ENCODE measurements around the gene LRP1B. TPM values are rescaled to one million over a fixed set of nuclear protein-coding genes. Genes with fewer than 3 reads are reported as not detected.

LRP1B gene
- total and polyA plus RNA-seq, 4 donors = 0.01 to 0.84 (median 0.17) TPM

DNA sequence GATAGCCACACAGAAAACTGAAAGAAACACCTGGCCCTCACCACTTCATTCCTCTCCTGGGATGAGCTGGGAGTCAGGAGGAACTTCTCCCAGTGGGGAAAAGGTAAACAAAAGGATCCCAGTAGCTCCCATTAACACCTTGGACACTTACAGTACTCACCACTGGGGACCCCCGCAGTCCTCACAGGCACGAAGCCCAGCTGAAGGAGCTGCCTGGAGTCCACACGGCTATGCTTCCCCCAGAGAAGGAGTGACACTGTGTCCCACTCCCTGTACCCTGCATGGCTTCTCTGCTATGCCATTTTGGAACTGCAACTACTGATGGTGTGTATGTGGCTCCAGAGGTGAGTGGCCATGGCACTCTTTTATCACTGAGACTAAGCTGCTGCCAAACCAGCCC lies 1565.1 kb downstream of the LRP1B start:
- H3K9ac ChIP-seq (ENCODE audit: low read depth in 1 of 2, low read length in 2 of 2) = no peak overlapping the region
- TF ChIP-seq EGR1 (IDR thresholded peaks at IDR 0.05; ENCODE audit: low read depth in 2 of 2) (no peak), NR2F2 (IDR thresholded peaks at IDR 0.05) (no peak), JUND (IDR thresholded peaks at IDR 0.05) (no peak), TAF1 (conservative IDR thresholded peaks at IDR 0.05) (no peak), FOXA2 (IDR thresholded peaks at IDR 0.05) (no peak), FOXA1 (IDR thresholded peaks at IDR 0.05) (no peak), GABPA (IDR thresholded peaks at IDR 0.05 in 1 of 2, conservative IDR thresholded peaks at IDR 0.05 in 1 of 2) (no peak), YY1 (IDR thresholded peaks at IDR 0.05) (no peak), HNF4A (conservative IDR thresholded peaks at IDR 0.05) (no peak)
- TF ChIP-seq, protein P1, sequence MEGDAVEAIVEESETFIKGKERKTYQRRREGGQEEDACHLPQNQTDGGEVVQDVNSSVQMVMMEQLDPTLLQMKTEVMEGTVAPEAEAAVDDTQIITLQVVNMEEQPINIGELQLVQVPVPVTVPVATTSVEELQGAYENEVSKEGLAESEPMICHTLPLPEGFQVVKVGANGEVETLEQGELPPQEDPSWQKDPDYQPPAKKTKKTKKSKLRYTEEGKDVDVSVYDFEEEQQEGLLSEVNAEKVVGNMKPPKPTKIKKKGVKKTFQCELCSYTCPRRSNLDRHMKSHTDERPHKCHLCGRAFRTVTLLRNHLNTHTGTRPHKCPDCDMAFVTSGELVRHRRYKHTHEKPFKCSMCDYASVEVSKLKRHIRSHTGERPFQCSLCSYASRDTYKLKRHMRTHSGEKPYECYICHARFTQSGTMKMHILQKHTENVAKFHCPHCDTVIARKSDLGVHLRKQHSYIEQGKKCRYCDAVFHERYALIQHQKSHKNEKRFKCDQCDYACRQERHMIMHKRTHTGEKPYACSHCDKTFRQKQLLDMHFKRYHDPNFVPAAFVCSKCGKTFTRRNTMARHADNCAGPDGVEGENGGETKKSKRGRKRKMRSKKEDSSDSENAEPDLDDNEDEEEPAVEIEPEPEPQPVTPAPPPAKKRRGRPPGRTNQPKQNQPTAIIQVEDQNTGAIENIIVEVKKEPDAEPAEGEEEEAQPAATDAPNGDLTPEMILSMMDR (IDR thresholded peaks at IDR 0.05; ENCODE audit: low read depth, low read length, missing input control) = no peak
- TF ChIP-seq, protein P2, sequence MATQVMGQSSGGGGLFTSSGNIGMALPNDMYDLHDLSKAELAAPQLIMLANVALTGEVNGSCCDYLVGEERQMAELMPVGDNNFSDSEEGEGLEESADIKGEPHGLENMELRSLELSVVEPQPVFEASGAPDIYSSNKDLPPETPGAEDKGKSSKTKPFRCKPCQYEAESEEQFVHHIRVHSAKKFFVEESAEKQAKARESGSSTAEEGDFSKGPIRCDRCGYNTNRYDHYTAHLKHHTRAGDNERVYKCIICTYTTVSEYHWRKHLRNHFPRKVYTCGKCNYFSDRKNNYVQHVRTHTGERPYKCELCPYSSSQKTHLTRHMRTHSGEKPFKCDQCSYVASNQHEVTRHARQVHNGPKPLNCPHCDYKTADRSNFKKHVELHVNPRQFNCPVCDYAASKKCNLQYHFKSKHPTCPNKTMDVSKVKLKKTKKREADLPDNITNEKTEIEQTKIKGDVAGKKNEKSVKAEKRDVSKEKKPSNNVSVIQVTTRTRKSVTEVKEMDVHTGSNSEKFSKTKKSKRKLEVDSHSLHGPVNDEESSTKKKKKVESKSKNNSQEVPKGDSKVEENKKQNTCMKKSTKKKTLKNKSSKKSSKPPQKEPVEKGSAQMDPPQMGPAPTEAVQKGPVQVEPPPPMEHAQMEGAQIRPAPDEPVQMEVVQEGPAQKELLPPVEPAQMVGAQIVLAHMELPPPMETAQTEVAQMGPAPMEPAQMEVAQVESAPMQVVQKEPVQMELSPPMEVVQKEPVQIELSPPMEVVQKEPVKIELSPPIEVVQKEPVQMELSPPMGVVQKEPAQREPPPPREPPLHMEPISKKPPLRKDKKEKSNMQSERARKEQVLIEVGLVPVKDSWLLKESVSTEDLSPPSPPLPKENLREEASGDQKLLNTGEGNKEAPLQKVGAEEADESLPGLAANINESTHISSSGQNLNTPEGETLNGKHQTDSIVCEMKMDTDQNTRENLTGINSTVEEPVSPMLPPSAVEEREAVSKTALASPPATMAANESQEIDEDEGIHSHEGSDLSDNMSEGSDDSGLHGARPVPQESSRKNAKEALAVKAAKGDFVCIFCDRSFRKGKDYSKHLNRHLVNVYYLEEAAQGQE (IDR thresholded peaks at IDR 0.05) = no peak
- TF ChIP-seq, protein P3, sequence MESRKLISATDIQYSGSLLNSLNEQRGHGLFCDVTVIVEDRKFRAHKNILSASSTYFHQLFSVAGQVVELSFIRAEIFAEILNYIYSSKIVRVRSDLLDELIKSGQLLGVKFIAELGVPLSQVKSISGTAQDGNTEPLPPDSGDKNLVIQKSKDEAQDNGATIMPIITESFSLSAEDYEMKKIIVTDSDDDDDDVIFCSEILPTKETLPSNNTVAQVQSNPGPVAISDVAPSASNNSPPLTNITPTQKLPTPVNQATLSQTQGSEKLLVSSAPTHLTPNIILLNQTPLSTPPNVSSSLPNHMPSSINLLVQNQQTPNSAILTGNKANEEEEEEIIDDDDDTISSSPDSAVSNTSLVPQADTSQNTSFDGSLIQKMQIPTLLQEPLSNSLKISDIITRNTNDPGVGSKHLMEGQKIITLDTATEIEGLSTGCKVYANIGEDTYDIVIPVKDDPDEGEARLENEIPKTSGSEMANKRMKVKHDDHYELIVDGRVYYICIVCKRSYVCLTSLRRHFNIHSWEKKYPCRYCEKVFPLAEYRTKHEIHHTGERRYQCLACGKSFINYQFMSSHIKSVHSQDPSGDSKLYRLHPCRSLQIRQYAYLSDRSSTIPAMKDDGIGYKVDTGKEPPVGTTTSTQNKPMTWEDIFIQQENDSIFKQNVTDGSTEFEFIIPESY (IDR thresholded peaks at IDR 0.05) = no peak
- no peak for DNase-seq (ENCODE audit: low spot score)
- 71% methylated on average over 3 of the region's 3 CpGs for WGBS
- H3K4me3 ChIP-seq (ENCODE audit: low read depth in 1 of 3, low read length in 3 of 3) = no peak overlapping the region
- H3K9me3 ChIP-seq (ENCODE audit: control insufficient read depth in 4 of 4, low read length in 3 of 4) = no peaks in the 10 kb centered on the region
- H3K27me3 ChIP-seq (ENCODE audit: control insufficient read depth in 4 of 4, insufficient read depth in 4 of 4, low read length in 3 of 4) = no peaks in the 10 kb centered on the region
- H3K27ac ChIP-seq (ENCODE audit: low read depth in 1 of 2, low read length in 2 of 2) = no peak overlapping the region
- no peaks in the 10 kb centered on the region for H3K36me3 ChIP-seq (ENCODE audit: control insufficient read depth in 4 of 4, insufficient read depth in 3 of 4, low read depth in 1 of 4, low read length in 3 of 4)
- H3K4me1 ChIP-seq (ENCODE audit: control insufficient read depth in 4 of 4, insufficient read depth in 4 of 4, low read length in 3 of 4) = no peaks in the 10 kb centered on the region

DNA sequence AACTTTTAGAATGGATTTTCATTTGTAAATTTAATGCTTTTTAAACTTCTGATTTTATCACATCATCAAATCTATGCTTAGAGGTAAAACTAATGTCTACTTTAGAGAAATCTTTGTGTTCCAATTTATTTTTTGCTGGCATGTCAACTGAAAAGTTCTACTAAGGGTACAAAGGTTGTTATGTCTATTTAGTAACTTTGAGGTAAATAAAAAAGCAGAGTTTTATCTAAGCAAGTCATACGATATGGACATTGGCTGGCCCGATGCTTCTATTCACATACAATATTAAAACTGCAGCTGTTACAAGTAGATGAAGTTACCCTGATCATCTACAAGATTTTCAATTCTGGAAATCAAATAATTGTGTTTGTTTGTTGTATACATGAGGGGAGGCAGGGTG lies 1575.1 kb downstream of the LRP1B start:
- H3K4me1 ChIP-seq (ENCODE audit: control insufficient read depth in 4 of 4, insufficient read depth in 4 of 4, low read length in 3 of 4) = peaks cover 0 to 16% (median 4%) of the 10 kb centered on the region in 4 donors
- no peak for TF ChIP-seq NR2F2 (IDR thresholded peaks at IDR 0.05)
- TF ChIP-seq, protein P1 (IDR thresholded peaks at IDR 0.05; ENCODE audit: low read depth, low read length, missing input control) = no peak
- TF ChIP-seq FOXA2 (IDR thresholded peaks at IDR 0.05) = peak; percentile 40
- TF ChIP-seq GABPA (IDR thresholded peaks at IDR 0.05 in 1 of 2, conservative IDR thresholded peaks at IDR 0.05 in 1 of 2) = no peak
- no peak for TF ChIP-seq TAF1 (conservative IDR thresholded peaks at IDR 0.05)
- TF ChIP-seq SP1 (IDR thresholded peaks at IDR 0.05) = peak; percentile 67
- peak; percentile 81 to 84 for TF ChIP-seq HNF4A (conservative IDR thresholded peaks at IDR 0.05)
- TF ChIP-seq RXRA (IDR thresholded peaks at IDR 0.05) = peak in 1 of 2 donors; percentile 33
- TF ChIP-seq EGR1 (IDR thresholded peaks at IDR 0.05; ENCODE audit: low read depth in 2 of 2) = no peak
- TF ChIP-seq JUND (IDR thresholded peaks at IDR 0.05) = peak in 1 of 2 donors; percentile 21
- TF ChIP-seq, protein P4, sequence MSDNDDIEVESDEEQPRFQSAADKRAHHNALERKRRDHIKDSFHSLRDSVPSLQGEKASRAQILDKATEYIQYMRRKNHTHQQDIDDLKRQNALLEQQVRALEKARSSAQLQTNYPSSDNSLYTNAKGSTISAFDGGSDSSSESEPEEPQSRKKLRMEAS (IDR thresholded peaks at IDR 0.05) = peak; percentile 37
- TF ChIP-seq HNF4G (IDR thresholded peaks at IDR 0.05) = peak; percentile 42
- peak in 1 of 2 donors; percentile 24 for TF ChIP-seq RAD21 (IDR thresholded peaks at IDR 0.05)
- TF ChIP-seq, protein P3 (IDR thresholded peaks at IDR 0.05) = peak; percentile 12

More for the DNA sequence above, 1575.1 kb downstream of the LRP1B start:
- Histone ChIP-seq H3K9me3 (ENCODE audit: control insufficient read depth in 4 of 4, low read length in 3 of 4) (no peaks in the 10 kb centered on the region), H3K27me3 (ENCODE audit: control insufficient read depth in 4 of 4, insufficient read depth in 4 of 4, low read length in 3 of 4) (no peaks in the 10 kb centered on the region), H3K36me3 (ENCODE audit: control insufficient read depth in 4 of 4, insufficient read depth in 3 of 4, low read depth in 1 of 4, low read length in 3 of 4) (no peaks in the 10 kb centered on the region), H3K4me3 (ENCODE audit: low read depth in 1 of 3, low read length in 3 of 3) (no peak overlapping the region), H3K9ac (ENCODE audit: low read depth in 1 of 2, low read length in 2 of 2) (no peak overlapping the region), H3K27ac (ENCODE audit: low read depth in 1 of 2, low read length in 2 of 2) (peak overlapping the region in 1 of 2 donors; percentile 10)
- WGBS = 42% methylated on average over 2 of the region's 2 CpGs
- no peak for DNase-seq (ENCODE audit: low spot score)
